Measurements from ENCODE around the gene PRAC1. TPM values are rescaled to one million over a fixed set of nuclear protein-coding genes. Genes with fewer than 3 reads are reported as not detected.

PRAC1 gene
- not detected for total RNA-seq

GRCh38 chr17:48722201-48722907, at the start of gene PRAC1:
Gene PRAC1, minus strand, starts transcription at chr17:48722518. Its CDS starts 126 bp downstream, at chr17:48722392.

GRCh38 chr17:48728232-48729231, 6.2 kb upstream of the PRAC1 start, which contains the start of gene HOXB13:
Gene HOXB13, minus strand, starts transcription at chr17:48728750. Its CDS starts 157 bp downstream, at chr17:48728593.

GRCh38 chr17:48722915-48723422, 651 bp upstream of the PRAC1 start, which contains the start of gene PRAC2:
Gene PRAC2, plus strand, starts transcription at chr17:48723185. Its CDS starts 1,226 bp downstream, at chr17:48724411.

Small RNA genes lying within 50 kb of the gene (microRNA-seq; reads per million reads assigned to microRNA genes)
- gene MIR3185 (ENCODE audit: borderline microRNAs expressed, borderline replicate concordance): not detected

Other genes with a start within 250 kb of the PRAC1 start
- gene HOXB1, start 191.5 kb downstream of the PRAC1 start, total RNA-seq: not detected
- 10 to 100 TPM; 21.5 to 22.2 TPM for gene HOXB2, start 177.4 kb downstream of the PRAC1 start, total RNA-seq
- 1 to 10 TPM; 4.7 to 5.2 TPM for gene HOXB4, start 144.2 kb downstream of the PRAC1 start, total RNA-seq
- gene HOXB3, start 132.3 kb downstream of the PRAC1 start, total RNA-seq: 1 to 10 TPM; 9.2 to 9.7 TPM
- not detected for gene HOXB5, start 128.7 kb downstream of the PRAC1 start, total RNA-seq
- not detected for gene HOXB6, start 117.5 kb downstream of the PRAC1 start, total RNA-seq
- gene HOXB7, start 111.5 kb downstream of the PRAC1 start, total RNA-seq: under 1 TPM; 0.48 to 0.58 TPM
- not detected for gene HOXB8, start 107.2 kb downstream of the PRAC1 start, total RNA-seq
- under 1 TPM in 1 of 2 experiments, not detected in 1; 0.10 TPM for gene HOXB9, start 96.2 kb downstream of the PRAC1 start, total RNA-seq
- gene PRAC2, start 667 bp upstream of the PRAC1 start, total RNA-seq: not detected
- not detected for gene HOXB13, start 6.2 kb upstream of the PRAC1 start, total RNA-seq
- gene TTLL6, start 94.7 kb upstream of the PRAC1 start, total RNA-seq: not detected
- gene CALCOCO2, start 108.5 kb upstream of the PRAC1 start, total RNA-seq: 100 to 1,000 TPM; 174 to 179 TPM
- 10 to 100 TPM; 52.7 to 59.6 TPM for gene ATP5MC1, start 170.3 kb upstream of the PRAC1 start, total RNA-seq
- 10 to 100 TPM; 65.3 to 67.0 TPM for gene UBE2Z, start 185.9 kb upstream of the PRAC1 start, total RNA-seq
- gene SNF8, start 222.3 kb upstream of the PRAC1 start, total RNA-seq: 10 to 100 TPM; 88.7 to 92.9 TPM
- not detected for gene GIP, start 246.1 kb upstream of the PRAC1 start, total RNA-seq

Data from activated naive CD4-positive, alpha-beta T cell treated with anti-CD3 and anti-CD28 coated beads, Interleukin-2, amount 10 ng/mL, durations not matched to agents 5 hours and 36 hours (primary cell).